ENCODE measurements around the gene MOV10L1. TPM values are rescaled to one million over a fixed set of nuclear protein-coding genes. Genes with fewer than 3 reads are reported as not detected.

Gene MOV10L1
- total RNA-seq, 1 experiment from 2014 or later = not detected

DNA sequence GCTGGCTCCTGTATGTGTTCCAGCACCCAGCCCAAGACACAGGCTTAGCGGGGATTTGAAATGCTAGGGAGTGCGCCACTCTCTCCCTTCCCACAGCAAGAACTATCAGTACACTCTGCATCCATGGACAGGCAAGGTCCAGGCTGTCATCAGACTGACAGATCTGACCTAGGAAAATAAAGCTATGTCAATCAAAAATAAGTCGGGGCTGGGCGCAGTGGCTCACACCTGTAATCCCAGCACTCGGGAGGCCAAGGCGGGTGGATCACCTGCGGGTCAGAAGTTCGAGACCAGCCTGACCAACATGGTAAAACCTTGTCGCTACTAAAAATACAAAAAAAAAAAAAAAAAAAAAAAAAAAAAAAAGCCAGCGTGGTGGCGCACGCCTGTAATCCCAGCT is 1.7 kb upstream of the MOV10L1 start:
- intact Hi-C loops (cut with micrococcal nuclease; ENCODE audit: unreplicated experiment) = no loop called here
- Histone ChIP-seq H3K27ac (ENCODE audit: low read depth, low read length, poor library complexity, severe bottlenecking) (no peak overlapping the region), H3K4me1 (ENCODE audit: insufficient read depth, low read length, poor library complexity, severe bottlenecking) (no peaks in the 10 kb centered on the region), H3K27me3 (replicated peaks; ENCODE audit: insufficient read depth, low read depth, low read length, poor library complexity) (no peaks in the 10 kb centered on the region), H3K9me3 (ENCODE audit: low read depth, low read length, poor library complexity, severe bottlenecking) (no peaks in the 10 kb centered on the region), H3K4me3 (ENCODE audit: low read depth, low read length, poor library complexity, severe bottlenecking) (no peak overlapping the region), H3K36me3 (ENCODE audit: insufficient read depth, low read length, poor library complexity, severe bottlenecking) (no peaks in the 10 kb centered on the region)
- CTCF ChIA-PET = no interaction called here
- no peak for DNase-seq (ENCODE audit: low spot score)
- POLR2A ChIA-PET (ENCODE audit: low non-redundant PET) = no interaction called here
- TF ChIP-seq EZH2 (IDR thresholded peaks at IDR 0.05; ENCODE audit: borderline replicate concordance, low read depth, low read length, poor library complexity, severe bottlenecking) = no peak
- no TSS peak for BruUV-seq (replicated peaks)

DNA sequence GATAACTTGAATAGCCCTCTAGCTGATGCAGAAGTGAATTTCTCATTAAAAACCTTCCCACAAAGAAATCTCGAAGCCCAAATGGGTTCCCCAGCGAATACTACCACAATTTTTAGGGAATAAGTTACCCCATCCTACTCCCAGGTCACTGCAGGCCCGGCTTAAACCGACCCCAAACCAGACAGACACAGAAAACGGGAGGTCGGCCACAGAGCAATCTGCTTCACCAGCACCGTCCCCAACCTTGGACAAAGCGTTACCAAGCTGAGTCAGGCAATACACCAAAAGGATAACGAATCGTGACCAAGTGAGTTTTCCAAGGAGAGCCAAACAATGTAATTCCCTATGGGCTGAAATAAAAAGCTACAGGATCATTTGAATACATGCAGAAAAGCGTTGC is 575 bp upstream of the MOV10L1 start:
- Histone ChIP-seq H3K9me3 (ENCODE audit: low read depth, low read length, poor library complexity, severe bottlenecking) (no peaks in the 10 kb centered on the region), H3K27ac (ENCODE audit: low read depth, low read length, poor library complexity, severe bottlenecking) (no peak overlapping the region), H3K4me3 (ENCODE audit: low read depth, low read length, poor library complexity, severe bottlenecking) (no peak overlapping the region), H3K36me3 (ENCODE audit: insufficient read depth, low read length, poor library complexity, severe bottlenecking) (no peaks in the 10 kb centered on the region), H3K27me3 (replicated peaks; ENCODE audit: insufficient read depth, low read depth, low read length, poor library complexity) (no peaks in the 10 kb centered on the region), H3K4me1 (ENCODE audit: insufficient read depth, low read length, poor library complexity, severe bottlenecking) (no peaks in the 10 kb centered on the region)
- CTCF ChIA-PET = no interaction called here
- TF ChIP-seq, protein P1, sequence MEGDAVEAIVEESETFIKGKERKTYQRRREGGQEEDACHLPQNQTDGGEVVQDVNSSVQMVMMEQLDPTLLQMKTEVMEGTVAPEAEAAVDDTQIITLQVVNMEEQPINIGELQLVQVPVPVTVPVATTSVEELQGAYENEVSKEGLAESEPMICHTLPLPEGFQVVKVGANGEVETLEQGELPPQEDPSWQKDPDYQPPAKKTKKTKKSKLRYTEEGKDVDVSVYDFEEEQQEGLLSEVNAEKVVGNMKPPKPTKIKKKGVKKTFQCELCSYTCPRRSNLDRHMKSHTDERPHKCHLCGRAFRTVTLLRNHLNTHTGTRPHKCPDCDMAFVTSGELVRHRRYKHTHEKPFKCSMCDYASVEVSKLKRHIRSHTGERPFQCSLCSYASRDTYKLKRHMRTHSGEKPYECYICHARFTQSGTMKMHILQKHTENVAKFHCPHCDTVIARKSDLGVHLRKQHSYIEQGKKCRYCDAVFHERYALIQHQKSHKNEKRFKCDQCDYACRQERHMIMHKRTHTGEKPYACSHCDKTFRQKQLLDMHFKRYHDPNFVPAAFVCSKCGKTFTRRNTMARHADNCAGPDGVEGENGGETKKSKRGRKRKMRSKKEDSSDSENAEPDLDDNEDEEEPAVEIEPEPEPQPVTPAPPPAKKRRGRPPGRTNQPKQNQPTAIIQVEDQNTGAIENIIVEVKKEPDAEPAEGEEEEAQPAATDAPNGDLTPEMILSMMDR (conservative IDR thresholded peaks at IDR 0.05; ENCODE audit: low read depth, low read length) = no peak
- TF ChIP-seq EZH2 (IDR thresholded peaks at IDR 0.05; ENCODE audit: borderline replicate concordance, low read depth, low read length, poor library complexity, severe bottlenecking) = no peak
- BruUV-seq (replicated peaks) = no TSS peak
- intact Hi-C loops (cut with micrococcal nuclease; ENCODE audit: unreplicated experiment) = no loop called here
- POLR2A ChIA-PET (ENCODE audit: low non-redundant PET) = no interaction called here
- DNase-seq (ENCODE audit: low spot score) = no peak

DNA sequence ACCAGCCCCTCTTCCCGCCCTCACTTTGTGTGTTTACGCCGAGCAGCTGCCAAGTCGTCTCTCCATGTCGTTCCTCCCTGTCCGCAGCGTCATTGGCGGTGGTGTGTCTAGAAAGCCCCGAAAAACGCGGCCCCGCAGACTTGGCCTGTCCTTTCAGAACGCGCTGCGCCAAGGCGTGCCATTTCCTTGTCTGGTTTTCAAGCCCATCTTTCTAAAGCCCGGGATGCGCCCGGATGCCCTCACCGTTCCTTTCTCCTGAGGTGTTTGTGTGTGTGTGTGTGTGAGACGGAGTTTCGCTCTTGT is 557 bp downstream of the MOV10L1 start:
- CTCF ChIA-PET = no interaction called here
- no peak for TF ChIP-seq EZH2 (IDR thresholded peaks at IDR 0.05; ENCODE audit: borderline replicate concordance, low read depth, low read length, poor library complexity, severe bottlenecking)
- TF ChIP-seq, protein P1 (conservative IDR thresholded peaks at IDR 0.05; ENCODE audit: low read depth, low read length) = no peak

DNA sequence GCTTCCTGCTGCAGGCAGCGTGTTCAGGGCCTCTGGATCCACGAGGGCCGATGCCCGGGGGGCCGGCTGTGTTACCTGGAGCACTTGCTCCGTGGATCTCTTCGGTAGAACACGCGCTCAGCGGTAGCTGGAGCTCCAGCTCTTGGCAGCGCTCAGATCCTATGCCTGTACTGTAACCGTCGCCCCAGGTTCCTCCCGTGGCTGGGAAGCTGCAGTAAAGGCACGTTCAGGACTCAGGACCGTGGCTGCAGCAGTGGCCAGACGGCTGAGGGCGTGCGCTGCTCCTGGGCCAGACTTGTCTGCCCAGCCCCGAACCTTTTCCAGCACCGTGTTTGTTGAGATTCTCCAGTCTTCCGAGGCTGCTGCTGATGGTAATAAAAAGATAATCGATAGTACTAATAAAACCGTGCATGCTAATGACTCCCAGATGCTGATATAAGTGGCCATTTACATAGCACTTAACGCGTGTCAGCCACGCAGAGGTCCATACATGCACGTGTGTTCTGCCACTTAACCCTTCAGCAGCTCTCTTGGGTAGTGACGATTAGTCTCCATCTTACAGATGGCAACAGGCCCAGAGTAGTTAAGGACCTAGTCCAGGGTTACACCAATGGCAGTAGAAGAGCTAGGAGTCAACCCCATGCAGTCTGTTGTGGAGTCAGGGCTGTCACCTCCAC is 1.4 kb downstream of the MOV10L1 start:
- intact Hi-C loops (cut with micrococcal nuclease; ENCODE audit: unreplicated experiment) = no loop called here
- CTCF ChIA-PET = no interaction called here
- Histone ChIP-seq H3K4me1 (ENCODE audit: insufficient read depth, low read length, poor library complexity, severe bottlenecking) (no peaks in the 10 kb centered on the region), H3K36me3 (ENCODE audit: insufficient read depth, low read length, poor library complexity, severe bottlenecking) (no peaks in the 10 kb centered on the region), H3K9me3 (ENCODE audit: low read depth, low read length, poor library complexity, severe bottlenecking) (no peaks in the 10 kb centered on the region), H3K27me3 (replicated peaks; ENCODE audit: insufficient read depth, low read depth, low read length, poor library complexity) (no peaks in the 10 kb centered on the region), H3K4me3 (ENCODE audit: low read depth, low read length, poor library complexity, severe bottlenecking) (no peak overlapping the region), H3K27ac (ENCODE audit: low read depth, low read length, poor library complexity, severe bottlenecking) (no peak overlapping the region)
- no peak for DNase-seq (ENCODE audit: low spot score)
- no TSS peak for BruUV-seq (replicated peaks)
- POLR2A ChIA-PET (ENCODE audit: low non-redundant PET) = no interaction called here
- no peak for TF ChIP-seq EZH2 (IDR thresholded peaks at IDR 0.05; ENCODE audit: borderline replicate concordance, low read depth, low read length, poor library complexity, severe bottlenecking)
- TF ChIP-seq, protein P1 (conservative IDR thresholded peaks at IDR 0.05; ENCODE audit: low read depth, low read length) = no peak

More for the DNA sequence above, 557 bp downstream of the MOV10L1 start:
- intact Hi-C loops (cut with micrococcal nuclease; ENCODE audit: unreplicated experiment) = no loop called here
- no peaks in the 10 kb centered on the region for H3K4me1 ChIP-seq (ENCODE audit: insufficient read depth, low read length, poor library complexity, severe bottlenecking)
- H3K27me3 ChIP-seq (replicated peaks; ENCODE audit: insufficient read depth, low read depth, low read length, poor library complexity) = no peaks in the 10 kb centered on the region
- no peak overlapping the region for H3K4me3 ChIP-seq (ENCODE audit: low read depth, low read length, poor library complexity, severe bottlenecking)
- DNase-seq (ENCODE audit: low spot score) = no peak
- H3K9me3 ChIP-seq (ENCODE audit: low read depth, low read length, poor library complexity, severe bottlenecking) = no peaks in the 10 kb centered on the region
- no TSS peak for BruUV-seq (replicated peaks)
- H3K36me3 ChIP-seq (ENCODE audit: insufficient read depth, low read length, poor library complexity, severe bottlenecking) = no peaks in the 10 kb centered on the region
- no peak overlapping the region for H3K27ac ChIP-seq (ENCODE audit: low read depth, low read length, poor library complexity, severe bottlenecking)
- POLR2A ChIA-PET (ENCODE audit: low non-redundant PET) = no interaction called here
